LNCaP clone FGC (cell line): Measurements from ENCODE around the gene KLF16.

Source experiments
- DNase-seq: peaks from one replicate; pipeline ENCODE4 v3.0.0-alpha.2; 2011; ENCODE audit warnings: low read depth
- H3K4me3 ChIP-seq: 2 replicates; pipeline ENCODE4 v1.5.1; 2011; ENCODE audit warnings: mild to moderate bottlenecking, low read depth, low read length, control low read depth
- TF ChIP-seq, protein P1 (sequence below): IDR thresholded peaks from 2 replicates; pipeline ENCODE4 v1.5.1; 2012; ENCODE audit warnings: mild to moderate bottlenecking; ENCODE audit not compliant: control insufficient read depth, insufficient read depth; ENCODE audit errors: extremely low read depth

Gene KLF16

GRCh38 chr19:1833540-1833939 lies 29.8 kb downstream of the KLF16 start:
- no peak for DNase-seq
- H3K4me3 ChIP-seq: no peak overlapping the region
- TF ChIP-seq, protein P1, sequence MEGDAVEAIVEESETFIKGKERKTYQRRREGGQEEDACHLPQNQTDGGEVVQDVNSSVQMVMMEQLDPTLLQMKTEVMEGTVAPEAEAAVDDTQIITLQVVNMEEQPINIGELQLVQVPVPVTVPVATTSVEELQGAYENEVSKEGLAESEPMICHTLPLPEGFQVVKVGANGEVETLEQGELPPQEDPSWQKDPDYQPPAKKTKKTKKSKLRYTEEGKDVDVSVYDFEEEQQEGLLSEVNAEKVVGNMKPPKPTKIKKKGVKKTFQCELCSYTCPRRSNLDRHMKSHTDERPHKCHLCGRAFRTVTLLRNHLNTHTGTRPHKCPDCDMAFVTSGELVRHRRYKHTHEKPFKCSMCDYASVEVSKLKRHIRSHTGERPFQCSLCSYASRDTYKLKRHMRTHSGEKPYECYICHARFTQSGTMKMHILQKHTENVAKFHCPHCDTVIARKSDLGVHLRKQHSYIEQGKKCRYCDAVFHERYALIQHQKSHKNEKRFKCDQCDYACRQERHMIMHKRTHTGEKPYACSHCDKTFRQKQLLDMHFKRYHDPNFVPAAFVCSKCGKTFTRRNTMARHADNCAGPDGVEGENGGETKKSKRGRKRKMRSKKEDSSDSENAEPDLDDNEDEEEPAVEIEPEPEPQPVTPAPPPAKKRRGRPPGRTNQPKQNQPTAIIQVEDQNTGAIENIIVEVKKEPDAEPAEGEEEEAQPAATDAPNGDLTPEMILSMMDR: no peak

DNA sequence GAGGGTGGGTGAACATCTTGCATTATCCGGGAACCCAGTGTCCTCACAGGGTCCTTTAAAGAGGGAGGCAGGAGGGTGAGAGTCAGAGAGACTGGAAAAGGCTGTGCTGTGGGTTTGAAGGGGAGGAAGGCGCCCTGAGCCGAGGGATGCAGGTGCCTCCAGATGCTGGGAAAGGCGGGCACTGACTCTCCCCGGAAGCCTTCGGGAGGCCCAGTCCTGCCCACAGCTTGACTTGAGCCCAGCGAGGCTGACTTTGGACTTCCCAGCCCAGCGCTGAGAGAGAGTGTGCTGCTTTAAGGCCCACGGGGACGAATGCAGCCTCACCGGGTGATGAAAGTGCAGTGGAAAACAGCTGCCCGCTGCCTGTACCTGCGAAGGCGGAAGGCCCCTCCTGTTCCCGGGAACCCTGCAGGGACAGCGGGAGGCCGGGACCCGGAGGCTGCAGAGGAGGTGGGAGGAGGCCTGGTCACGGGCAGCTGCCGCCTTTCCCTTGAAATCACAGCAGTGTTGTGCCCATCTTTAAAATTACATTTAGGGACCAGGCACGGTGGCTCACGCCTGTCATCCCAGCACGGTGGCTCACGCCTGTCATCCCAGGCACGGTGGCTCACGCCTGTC lies 31.2 kb downstream of the KLF16 start:
- H3K4me3 ChIP-seq: no peak overlapping the region
- DNase-seq: no peak
- TF ChIP-seq, protein P1: no peak

GRCh38 chr19:1830978-1831377 lies 32.4 kb downstream of the KLF16 start:
- no peak overlapping the region for H3K4me3 ChIP-seq
- no peak for DNase-seq
- TF ChIP-seq, protein P1: no peak

DNA sequence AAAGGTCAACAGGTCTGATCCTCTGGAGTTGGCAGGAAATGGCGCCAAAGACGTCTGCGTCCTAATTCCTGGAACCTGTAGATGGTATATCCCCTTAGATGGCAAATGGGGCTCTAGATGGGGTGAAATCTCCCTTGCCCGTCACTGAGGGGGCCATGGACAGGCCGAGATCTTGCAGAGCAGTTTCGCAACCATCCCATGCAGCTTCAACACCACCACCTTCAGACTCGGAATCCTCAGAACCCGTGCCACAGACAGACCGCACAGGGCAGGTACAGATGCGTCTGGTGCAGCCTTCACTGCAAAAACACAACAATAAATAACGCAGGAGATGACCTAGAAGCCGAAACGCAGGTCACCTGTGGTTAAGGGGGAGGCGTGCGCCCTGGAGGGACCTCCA lies 32.8 kb downstream of the KLF16 start:
- TF ChIP-seq, protein P1: no peak
- DNase-seq: no peak
- no peak overlapping the region for H3K4me3 ChIP-seq

GRCh38 chr19:1829958-1830357 lies 33.4 kb downstream of the KLF16 start:
- H3K4me3 ChIP-seq: no peak overlapping the region
- TF ChIP-seq, protein P1: no peak
- DNase-seq: peak; percentile 80

GRCh38 chr19:1828279-1829238 lies 34.8 kb downstream of the KLF16 start:
- TF ChIP-seq, protein P1: no peak
- no peak overlapping the region for H3K4me3 ChIP-seq

More at GRCh38 chr19:1828279-1829238, 34.8 kb downstream of the KLF16 start:
- DNase-seq: no peak
